GM18868 (cell line): ENCODE data around the gene ZNF106.

Experiments
- ATAC-seq: cut with Tn5 transposase; IDR thresholded peaks from one replicate; pipeline ENCODE4 v1.9.1; 2021; ENCODE audit warnings: mild to moderate bottlenecking, moderate library complexity; ENCODE audit not compliant: unreplicated experiment

ZNF106 gene

DNA sequence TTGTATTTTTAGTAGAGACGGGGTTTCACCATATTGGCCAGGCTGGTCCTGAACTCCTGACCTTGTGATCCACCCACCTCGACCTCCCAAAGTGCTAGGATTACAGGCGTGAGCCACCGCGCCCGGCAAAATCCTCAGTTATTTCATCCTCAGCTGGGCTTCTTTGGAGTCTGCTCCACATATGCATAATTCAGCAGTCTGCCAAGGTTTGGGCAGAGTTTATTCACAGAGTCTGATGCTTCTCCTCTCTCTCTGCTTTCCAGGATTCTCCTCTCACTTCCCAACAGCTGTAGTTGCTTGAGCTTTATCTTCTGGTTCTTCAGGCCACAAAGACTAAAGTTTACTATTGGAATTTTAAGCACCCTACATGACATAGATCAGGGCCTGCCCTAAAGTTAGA, 8.2 kb downstream of the ZNF106 start:
- ATAC-seq, result no peak

DNA sequence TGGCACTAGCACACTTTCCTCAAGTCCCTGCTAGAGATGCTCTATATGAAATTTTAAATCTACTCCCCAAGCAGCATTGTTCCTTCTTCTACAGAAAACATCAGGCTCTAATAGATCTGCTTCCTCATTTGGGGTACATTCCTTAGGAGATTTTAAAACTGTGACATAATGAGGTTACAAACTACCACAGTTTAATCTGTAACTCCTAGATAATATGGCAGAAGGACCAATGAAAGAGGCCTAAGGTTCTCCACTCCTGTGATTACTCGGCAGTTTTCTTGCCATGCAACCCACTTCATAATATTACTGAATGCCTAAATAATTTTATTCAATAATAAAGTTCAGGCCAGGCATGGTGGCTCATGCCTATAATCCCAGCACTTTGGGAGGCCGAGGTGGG, 16.1 kb downstream of the ZNF106 start:
- ATAC-seq, result no peak

DNA sequence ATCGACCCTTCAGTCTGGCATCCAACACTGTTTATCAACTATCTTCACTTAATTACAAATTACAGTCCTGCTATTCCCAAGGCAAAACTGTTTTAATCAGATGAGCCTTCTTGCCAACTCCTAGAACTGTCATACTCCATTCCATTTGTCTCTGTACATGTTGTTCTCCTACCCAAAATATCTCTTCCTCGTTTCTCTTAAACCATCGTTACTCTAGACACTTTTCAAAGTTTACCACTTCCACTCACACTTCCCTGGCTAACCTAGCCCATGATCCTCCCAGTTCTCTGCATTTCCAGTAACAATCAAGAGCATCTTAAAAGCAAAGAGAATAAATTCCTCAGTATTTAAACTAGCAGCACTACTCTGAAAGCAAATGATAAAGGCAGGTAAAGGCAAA, 19.9 kb downstream of the ZNF106 start:
- no peak for ATAC-seq

DNA sequence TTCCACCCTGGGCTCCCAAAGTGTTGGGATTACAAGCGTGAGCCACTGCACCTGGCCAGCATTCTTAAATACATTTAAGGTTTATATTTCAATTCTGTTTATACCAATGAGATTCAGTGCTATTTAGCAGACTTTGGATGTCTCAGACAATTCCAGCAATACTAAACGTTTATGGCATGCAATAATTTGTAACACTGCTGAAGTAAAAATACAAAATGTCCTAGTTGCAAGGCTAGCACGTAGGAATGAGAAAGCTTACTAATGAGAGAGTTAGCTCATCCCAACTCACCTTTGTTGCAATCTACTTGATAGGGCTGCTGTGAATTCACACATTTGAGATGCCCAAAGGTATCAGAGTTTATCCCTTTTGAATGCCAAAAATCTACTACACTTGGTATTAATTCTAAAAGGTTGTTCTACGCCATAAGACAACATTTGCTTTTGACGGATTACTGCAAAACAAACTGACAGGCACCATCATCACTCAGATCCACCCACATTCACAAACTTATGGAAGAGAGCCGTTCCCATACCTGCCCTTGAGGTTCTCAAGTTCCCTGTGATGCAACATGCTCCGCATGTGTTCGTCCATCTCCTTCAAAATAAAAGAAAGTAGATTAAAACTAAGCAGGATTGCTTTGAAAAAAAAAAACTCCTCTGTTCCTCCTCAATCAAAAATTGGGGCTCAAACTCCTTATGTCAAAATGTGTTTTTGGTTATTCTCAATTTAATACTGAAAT, 25.3 kb downstream of the ZNF106 start:
- no peak for ATAC-seq

DNA sequence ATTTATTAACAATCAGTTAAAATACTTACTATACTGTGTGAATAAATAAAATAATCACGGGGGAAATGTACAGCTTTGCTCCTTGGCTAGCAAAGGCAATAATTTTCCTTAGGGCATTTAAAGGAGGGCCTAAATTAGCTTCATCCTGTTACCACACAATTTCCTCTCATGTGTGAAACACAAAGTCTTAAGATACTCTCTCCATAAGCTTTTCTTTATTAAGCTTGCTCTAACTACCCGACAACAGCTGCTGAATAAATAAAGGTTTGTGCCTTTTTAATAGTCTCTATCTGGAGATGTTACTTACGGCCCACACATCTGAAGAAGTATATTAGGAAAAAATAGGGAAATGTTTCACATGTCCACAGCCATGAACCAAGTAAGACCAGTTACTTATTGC, 29.7 kb downstream of the ZNF106 start:
- no peak for ATAC-seq

DNA sequence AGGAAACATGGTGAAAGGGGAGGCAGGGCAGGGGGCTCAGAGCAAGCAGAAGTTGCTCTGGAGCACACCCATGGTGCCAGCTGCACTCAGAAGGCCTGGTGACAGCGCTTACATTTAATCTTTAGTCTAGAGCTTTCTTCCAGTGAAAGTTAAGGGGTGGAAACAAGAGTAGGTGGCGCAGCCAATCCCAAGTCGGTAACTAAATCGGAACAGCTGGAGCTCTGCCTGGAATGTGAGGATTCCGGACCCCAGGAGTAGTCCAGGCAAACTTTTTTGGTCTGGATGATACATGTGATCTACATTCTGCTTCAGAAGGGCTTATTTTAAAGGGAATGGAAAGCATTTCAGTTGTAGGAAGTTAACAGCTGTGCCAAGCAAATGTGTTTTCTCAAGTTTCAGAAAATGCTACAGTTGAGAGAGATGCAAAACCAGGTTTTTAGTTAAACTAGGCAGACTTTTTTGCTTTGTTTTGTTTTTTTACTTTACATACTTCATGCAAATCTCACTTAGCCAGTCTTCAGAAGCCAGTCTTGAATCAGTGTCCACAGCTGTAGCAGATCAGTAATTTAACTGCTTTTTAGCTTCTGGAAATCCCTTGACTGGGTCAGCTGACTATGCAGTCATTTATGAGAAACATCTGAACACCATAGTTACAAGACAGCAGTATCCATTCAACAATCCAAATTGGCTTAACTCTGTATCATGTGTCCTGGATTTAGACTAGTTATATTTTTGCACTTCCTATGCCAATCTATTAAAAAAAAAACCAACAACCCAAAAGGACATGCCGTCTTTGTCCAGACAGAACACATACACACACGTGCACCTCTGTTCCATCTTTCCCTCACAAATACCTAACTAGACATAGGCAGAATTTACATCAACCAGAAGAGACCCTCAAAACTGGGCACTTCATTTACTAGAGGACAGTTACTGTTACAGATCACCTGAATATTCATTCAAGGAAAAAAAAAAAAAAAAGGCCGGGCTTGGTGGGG, 33.2 kb downstream of the ZNF106 start:
- peak; percentile 67 for ATAC-seq

DNA sequence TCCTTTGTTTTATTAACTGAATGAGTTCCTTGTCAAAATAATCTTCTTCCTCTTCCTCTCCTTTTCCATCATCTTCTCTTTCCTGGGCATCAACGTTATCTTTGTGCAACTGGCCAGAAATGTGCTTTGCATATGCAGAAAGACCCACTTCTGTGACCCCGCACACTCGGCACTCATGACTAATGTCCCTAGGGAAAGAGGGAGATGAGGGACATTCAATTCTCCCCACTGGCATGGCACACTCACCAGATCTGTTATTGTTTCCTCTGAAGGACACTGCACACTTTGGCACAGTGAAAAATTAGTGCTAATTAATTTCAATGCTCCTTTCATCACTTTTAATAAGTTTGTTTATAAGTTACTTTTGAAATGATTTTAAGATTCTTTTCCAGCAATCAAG, 34.0 kb downstream of the ZNF106 start:
- ATAC-seq, result no peak

DNA sequence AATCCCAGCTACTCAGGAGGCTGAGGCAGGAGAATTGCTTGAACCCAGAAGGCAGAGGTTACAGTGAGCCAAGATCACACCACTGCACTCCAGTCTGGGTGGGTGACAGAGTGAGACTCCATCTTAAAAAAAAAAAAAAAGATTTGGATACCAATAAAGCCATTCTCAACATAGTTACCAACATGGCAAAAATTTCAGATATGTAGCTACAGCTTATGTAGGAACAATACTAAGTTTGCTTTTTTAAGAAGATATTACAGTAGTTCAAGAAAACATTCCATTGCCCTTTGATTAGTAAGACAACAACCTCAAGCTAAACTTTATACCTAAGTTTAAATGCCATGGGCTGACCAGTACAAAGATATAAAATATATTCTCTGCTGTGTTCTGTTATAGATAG, 34.4 kb downstream of the ZNF106 start:
- no peak for ATAC-seq

DNA sequence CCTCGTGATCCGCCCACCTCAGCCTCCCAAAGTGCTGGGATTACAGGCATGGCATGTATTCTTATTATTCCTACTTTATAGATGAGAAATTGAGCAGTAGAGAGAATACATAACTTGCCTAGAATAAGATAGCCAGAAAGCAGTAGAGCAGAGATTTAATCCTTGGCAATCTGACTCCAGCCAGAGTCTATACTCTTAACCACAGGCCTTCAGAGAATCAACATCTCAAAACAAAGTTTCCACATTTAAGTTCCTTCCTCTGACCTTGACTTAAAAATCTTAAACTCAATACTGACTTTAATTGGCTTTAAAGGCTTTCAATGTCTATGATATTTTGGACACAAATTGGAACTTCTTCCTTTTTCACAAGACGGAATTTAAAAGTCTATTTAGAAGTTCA, 37.1 kb downstream of the ZNF106 start:
- ATAC-seq, result no peak

DNA sequence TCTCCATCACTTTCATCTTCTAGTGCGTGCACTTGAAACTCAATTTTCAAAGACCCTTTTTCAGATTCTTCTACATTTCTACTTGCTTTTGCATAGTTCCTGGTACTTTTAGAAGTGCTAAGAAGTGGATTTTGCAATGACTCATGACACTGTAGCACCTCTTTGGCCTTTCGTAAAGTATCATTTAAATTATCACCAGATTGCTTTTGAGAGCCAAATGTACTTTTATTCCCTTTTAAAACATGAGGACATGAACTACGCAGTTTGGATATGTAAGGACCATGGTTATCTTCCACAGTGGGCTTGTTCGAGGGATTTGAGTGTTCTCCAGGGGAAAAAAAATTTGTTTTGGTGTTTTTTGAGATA, 40.5 kb downstream of the ZNF106 start:
- ATAC-seq, result no peak

DNA sequence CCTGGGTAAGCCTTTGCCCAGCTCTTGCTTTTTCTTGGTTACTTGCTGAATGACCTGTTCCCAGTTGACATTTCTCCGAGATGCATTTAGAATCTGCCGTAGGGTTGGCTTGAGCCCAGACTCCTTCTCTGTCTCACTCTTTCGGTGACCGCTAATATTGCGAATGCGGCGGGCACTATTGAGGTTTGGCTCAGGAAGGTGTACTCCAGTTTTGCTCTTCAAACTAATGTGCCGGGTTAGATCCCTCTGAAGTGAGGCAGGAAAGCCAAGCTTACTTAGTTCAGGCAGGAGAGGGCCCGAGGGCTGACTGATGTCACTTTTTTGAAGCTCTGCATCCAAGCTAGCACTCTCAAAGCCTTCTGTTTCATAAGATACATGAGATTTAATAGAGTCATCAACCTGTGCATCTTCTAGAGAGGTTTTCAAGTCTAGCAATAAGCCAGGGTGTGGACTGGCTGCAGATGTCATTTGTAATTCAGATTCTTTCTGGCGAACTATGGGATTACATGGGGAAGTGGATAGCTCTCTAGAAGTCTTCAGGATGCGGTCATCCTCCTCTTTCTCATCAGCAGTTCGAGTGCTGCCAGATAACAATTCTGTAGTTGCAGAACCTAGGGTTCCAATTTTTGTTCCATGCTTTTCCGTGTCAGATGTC, 41.0 kb downstream of the ZNF106 start:
- ATAC-seq, result no peak

DNA sequence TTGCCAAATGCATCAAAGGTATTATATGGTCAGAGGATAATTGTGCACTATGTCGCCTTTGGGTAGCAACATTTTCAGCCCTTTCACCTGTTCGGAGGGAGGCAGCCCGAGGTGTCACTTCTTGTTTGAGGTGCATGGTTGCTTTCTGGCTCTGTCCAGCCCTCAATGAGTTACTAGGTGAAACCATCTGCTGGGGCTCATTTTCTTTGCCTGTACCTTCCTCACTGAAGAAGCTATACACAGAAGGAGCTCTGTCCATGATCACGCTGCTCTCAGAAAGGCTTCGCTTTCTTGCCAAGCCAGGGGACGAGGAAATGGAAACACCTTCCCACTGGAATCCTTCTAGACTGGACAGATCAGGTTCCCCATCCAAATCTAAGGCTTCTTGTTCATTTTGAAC, 42.7 kb downstream of the ZNF106 start:
- ATAC-seq, result no peak

DNA sequence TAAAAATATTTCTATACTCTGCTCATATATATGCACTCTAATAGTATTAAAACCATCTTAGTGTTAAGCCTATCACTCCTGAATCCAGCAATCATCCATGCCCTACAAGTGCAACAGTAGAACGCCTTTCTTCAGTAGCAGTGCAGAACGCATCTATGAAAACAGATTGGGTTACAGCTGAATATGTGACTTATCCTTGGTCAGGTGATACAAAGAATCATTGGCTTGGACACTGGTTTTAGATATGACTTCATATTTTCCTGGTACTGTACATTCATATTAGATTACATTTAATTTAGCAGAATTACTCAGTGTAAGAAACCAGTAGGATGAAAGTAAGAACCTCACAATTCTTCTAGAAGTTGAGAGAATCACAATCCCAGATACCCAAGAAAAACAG, 43.3 kb downstream of the ZNF106 start:
- no peak for ATAC-seq

DNA sequence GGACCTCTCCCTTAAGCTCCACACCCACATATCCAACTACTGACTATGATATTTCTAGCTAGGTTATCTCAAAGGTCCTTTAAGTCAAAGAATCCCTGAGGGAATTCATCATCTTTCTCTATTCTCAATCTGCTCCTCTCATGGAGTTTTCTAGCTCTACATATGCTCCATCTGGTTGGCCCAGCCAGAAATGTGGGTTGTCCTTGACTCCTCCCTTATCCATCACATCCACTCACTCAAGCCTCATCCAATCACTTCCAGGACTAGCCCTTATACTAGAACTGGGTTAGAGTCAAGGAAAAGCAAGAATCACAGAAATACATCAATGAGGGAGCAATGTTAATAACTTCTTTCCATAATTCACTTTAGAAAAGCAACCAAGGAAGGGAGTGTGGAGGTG, 45.4 kb downstream of the ZNF106 start:
- no peak for ATAC-seq

DNA sequence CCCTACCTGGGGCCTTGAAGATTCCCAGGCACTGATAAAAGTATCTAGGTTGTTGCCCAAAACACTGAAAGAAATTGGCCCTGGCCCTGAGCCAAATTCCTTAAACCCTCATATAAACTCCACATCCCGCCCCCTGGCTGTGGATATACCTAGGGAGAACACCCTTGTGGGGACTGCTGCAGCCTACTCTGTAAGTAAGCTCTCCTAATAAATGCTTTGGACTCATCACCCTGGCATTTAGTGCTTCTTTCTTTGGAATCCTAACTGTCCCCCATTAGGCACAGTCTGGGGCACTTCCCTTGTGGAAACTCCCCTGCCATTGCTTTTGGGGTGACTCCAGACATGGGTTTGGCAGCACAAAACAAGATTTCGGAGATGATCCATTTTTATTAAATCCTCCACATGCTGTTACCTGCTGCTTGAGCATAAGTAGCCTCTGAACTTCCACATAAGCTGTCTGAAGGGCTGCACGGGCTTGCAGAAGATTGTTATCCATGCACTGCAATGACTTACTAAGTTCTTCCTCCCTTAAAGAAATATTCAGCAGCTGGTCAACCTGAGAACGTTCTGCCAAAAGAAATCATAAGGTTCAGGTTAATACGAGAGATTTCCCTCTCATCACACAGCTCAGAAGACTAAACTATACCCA, 46.4 kb downstream of the ZNF106 start:
- no peak for ATAC-seq

DNA sequence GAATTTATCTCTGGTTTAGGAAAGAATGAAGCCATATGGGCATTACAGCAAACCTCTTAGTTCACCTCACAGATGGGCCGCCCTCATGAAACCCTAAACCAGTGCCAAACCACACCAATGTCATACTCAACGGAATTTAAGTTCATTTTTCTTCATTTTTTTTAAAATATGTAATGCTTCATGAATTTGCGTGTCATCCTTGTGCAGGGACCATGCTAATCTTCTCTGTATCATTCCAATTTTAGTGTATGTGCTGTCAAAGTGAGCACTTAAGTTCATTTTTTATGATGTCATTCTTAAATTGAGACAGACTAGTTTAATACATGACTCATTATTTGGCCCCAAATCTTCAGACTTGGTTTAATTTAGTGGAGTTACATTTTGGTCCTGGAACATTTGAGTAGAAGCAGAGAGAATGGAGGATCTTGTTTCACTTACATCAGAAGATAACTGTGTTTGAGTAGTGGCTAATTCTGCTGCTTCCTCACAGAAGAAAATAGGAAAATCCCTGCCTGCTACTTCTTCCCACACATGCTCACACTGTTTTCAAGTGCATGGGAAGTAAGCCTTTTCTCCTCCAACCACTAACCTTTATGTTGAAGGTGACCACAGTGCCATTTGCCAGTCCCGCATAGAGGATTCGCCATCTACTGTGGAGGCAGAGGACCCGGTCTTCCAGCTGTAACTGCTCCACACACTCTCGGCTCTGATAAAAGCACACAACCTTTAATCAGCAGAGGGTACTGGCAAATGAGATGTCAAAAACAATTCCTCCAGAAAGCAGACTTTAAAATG, 63.3 kb downstream of the ZNF106 start:
- ATAC-seq, result no peak

DNA sequence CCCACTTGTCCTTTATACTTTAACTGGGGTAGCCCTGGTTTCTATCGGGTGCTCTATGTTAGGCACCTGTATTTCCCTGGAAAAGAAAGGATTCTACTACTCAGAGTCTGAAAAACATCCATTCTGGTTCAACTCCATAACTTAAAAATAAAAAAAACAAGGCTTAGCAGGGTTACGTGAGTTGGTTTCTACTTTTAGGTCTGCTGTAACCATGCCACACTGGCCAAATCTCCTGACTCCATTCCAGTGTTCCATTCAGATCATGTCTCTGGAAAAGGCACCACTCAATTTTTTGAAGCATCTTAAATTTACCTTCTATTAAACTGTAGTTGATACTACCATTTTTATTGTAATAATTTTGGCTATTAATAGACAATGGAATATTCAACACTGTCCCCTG, 69.6 kb downstream of the ZNF106 start:
- ATAC-seq, result no peak

DNA sequence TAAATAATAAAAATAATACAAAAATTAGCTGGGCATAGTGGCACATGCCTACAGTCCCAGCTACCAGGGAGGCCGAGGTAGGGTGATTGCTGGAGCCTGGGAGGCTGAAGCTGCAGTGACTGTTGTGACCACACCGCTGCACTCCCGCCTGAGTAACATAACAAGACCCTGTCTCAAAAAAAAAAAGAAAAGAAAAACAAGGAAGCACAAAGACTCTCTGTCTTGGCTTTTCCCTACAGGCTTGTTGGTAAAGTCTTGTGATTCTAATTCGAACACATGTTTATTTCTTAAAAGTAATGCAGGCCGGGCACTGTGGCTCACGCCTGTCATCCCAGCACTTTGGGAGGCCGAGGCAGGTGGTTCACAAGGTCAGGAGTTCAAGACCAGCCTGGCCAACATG, 71.6 kb downstream of the ZNF106 start:
- ATAC-seq, result no peak

DNA sequence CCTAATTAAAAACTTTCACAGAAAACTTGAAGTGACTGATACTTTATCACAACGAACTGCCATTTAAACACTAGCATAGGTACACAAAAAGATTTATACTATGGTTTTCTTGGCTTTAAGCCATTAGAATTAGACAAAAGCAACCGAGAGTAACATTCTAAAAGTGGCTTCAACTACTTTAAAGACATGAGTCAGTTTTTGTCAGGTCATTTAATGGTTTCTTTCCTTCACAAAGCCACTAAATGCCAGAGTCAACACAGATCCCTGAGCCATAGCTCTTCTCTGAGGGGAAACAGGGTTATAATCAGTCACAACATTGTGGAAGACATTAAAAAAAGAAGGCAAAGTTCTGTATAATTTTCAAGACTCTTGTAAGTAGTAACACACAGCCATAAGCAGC, 77.0 kb downstream of the ZNF106 start:
- ATAC-seq, result no peak

DNA sequence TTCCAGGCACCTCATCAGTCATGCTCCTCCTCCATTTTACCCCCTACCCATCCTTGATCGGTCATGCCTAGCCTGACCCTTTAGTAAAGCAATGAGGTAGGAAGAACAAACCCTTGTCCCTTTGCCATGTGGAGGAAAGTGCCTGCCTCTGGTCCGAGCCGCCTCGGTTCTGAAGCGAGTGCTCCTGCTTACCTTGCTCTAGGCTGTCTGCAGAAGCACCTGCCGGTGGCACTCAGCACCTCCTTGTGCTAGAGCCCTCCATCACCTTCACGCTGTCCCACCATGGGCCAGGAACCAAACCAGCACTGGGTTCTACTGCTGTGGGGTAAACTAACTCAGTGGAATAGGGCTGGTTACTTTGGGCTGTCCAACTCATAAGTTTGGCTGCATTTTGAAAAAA, 79.1 kb downstream of the ZNF106 start:
- ATAC-seq, result no peak
